HG02973 (cell line): Measurements from ENCODE around the gene WFDC9.
"Not testable (repeated sequence)": the region's sequence is repeated elsewhere in the genome, so short reads cannot be mapped to it uniquely, and the experiment has no call there.

ENCODE experiments used
- ATAC-seq: cut with Tn5 transposase; IDR thresholded peaks from one replicate; pipeline ENCODE4 v1.9.1; 2021; ENCODE audit warnings: moderate library complexity; ENCODE audit not compliant: unreplicated experiment

WFDC9 gene

GRCh38 chr20:45593498-45593897 lies 37.6 kb downstream of the WFDC9 start:
- no peak for ATAC-seq

GRCh38 chr20:45592574-45593189 lies 38.4 kb downstream of the WFDC9 start:
- ATAC-seq = no peak

- ATAC-seq = no peak
Observed at GRCh38 chr20:45589725-45590124, 41.4 kb downstream of the WFDC9 start.

- ATAC-seq = no peak
Observed at GRCh38 chr20:45588800-45589199, 42.3 kb downstream of the WFDC9 start.

GRCh38 chr20:45585986-45586385 lies 45.1 kb downstream of the WFDC9 start:
- ATAC-seq = not testable (repeated sequence)

GRCh38 chr20:45584294-45584693 lies 46.8 kb downstream of the WFDC9 start:
- not testable (repeated sequence) for ATAC-seq

GRCh38 chr20:45583502-45583901 lies 47.6 kb downstream of the WFDC9 start:
- ATAC-seq = no peak

GRCh38 chr20:45581702-45582101 lies 49.4 kb downstream of the WFDC9 start:
- no peak for ATAC-seq

GRCh38 chr20:45579184-45579583 lies 51.9 kb downstream of the WFDC9 start, which contains the start of gene WFDC8:
Gene WFDC8, minus strand, starts transcription at chr20:45579284. Its CDS starts 37 bp downstream, at chr20:45579247.
- ATAC-seq = no peak

GRCh38 chr20:45578231-45578630 lies 52.9 kb downstream of the WFDC9 start:
- ATAC-seq = no peak

GRCh38 chr20:45576995-45577394 lies 54.1 kb downstream of the WFDC9 start:
- ATAC-seq = no peak

- no peak for ATAC-seq
Observed at GRCh38 chr20:45575931-45576330, 55.2 kb downstream of the WFDC9 start.

- not testable (repeated sequence) for ATAC-seq
Observed at GRCh38 chr20:45569650-45570049, 61.4 kb downstream of the WFDC9 start.

GRCh38 chr20:45564760-45565276 lies 66.3 kb downstream of the WFDC9 start:
- no peak for ATAC-seq
